ENCODE results near the gene IL17RB. TPM values are rescaled to one million over a fixed set of nuclear protein-coding genes. Genes with fewer than 3 reads are reported as not detected.

Gene IL17RB
- polyA plus RNA-seq, 3 donors, result 0.13 TPM; not detected in 2

DNA sequence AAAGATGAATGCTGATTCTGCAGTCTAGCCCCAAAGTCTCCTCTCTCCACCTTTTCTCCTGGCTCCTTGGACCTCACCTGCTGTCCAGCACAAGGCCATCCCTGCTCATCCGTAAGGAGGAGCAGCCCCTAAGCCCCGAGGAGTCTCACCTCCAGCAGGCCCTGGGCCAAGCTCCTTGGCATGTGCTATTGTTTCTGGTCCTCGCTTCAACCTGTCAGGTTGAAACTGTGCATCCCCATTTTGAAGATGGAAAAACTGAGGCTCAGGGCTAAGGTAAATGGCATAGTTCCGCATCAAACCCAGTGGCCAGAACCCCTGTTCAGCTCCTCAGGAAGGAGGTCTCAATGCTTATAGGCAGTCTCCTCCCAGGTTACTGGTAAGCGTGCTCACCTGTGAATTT lies 26.3 kb upstream of the IL17RB start:
- TF ChIP-seq, protein P1, sequence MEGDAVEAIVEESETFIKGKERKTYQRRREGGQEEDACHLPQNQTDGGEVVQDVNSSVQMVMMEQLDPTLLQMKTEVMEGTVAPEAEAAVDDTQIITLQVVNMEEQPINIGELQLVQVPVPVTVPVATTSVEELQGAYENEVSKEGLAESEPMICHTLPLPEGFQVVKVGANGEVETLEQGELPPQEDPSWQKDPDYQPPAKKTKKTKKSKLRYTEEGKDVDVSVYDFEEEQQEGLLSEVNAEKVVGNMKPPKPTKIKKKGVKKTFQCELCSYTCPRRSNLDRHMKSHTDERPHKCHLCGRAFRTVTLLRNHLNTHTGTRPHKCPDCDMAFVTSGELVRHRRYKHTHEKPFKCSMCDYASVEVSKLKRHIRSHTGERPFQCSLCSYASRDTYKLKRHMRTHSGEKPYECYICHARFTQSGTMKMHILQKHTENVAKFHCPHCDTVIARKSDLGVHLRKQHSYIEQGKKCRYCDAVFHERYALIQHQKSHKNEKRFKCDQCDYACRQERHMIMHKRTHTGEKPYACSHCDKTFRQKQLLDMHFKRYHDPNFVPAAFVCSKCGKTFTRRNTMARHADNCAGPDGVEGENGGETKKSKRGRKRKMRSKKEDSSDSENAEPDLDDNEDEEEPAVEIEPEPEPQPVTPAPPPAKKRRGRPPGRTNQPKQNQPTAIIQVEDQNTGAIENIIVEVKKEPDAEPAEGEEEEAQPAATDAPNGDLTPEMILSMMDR (IDR thresholded peaks at IDR 0.05), result no peak
- Mint-ChIP-seq H3K4me1 (no peaks in the 10 kb centered on the region), H3K9me3 (peaks cover 0 to 2% (median 0%) of the 10 kb centered on the region in 7 donors), H3K27ac (no peak overlapping the region), H3K36me3 (no peaks in the 10 kb centered on the region), H3K27me3 (ENCODE audit: low read depth in 3 of 3) (peaks cover 6 to 30% (median 20%) of the 10 kb centered on the region in 3 donors), H3K4me3 (no peak overlapping the region)
- no peaks in the 10 kb centered on the region for H3K36me3 ChIP-seq (replicated peaks in 1 of 2; ENCODE audit: control insufficient read depth in 1 of 2, insufficient read depth in 2 of 2, low read length in 2 of 2)
- H4K20me1 ChIP-seq (ENCODE audit: insufficient read depth, low read length), result no peaks in the 10 kb centered on the region
- H2AFZ ChIP-seq (ENCODE audit: insufficient read depth, low read depth, low read length, poor library complexity, severe bottlenecking), result no peak overlapping the region
- H3K9me3 ChIP-seq (replicated peaks in 1 of 2; ENCODE audit: control insufficient read depth in 1 of 2, insufficient read depth in 1 of 2, low read length in 2 of 2), result no peaks in the 10 kb centered on the region
- H3K4me3 ChIP-seq (replicated peaks in 1 of 3; ENCODE audit: low read depth in 2 of 3, low read length in 3 of 3), result no peak overlapping the region
- WGBS (ENCODE audit: insufficient coverage), result 100% methylated on average over 2 of the region's 5 CpGs
- no peak overlapping the region for H3K27ac ChIP-seq (ENCODE audit: low read depth in 1 of 2, low read length in 2 of 2)
- H3K4me1 ChIP-seq (ENCODE audit: control insufficient read depth in 1 of 2, insufficient read depth in 2 of 2, low read length in 2 of 2), result no peaks in the 10 kb centered on the region
- DNase-seq, result no peak
- no peak overlapping the region for H3K9ac ChIP-seq (ENCODE audit: insufficient read depth, low read length, poor library complexity, severe bottlenecking)
- H3K4me2 ChIP-seq (replicated peaks; ENCODE audit: extremely low read depth, low read length, poor library complexity, severe bottlenecking), result no peak overlapping the region
- intact Hi-C loops (cut with micrococcal nuclease), result no loop called here
- H3K27me3 ChIP-seq (ENCODE audit: control insufficient read depth in 2 of 2, insufficient read depth in 2 of 2, low read length in 2 of 2), result peaks cover 0 to 8% of the 10 kb centered on the region in 2 donors
- H3K79me2 ChIP-seq (ENCODE audit: insufficient read depth, low read length), result no peaks in the 10 kb centered on the region

DNA sequence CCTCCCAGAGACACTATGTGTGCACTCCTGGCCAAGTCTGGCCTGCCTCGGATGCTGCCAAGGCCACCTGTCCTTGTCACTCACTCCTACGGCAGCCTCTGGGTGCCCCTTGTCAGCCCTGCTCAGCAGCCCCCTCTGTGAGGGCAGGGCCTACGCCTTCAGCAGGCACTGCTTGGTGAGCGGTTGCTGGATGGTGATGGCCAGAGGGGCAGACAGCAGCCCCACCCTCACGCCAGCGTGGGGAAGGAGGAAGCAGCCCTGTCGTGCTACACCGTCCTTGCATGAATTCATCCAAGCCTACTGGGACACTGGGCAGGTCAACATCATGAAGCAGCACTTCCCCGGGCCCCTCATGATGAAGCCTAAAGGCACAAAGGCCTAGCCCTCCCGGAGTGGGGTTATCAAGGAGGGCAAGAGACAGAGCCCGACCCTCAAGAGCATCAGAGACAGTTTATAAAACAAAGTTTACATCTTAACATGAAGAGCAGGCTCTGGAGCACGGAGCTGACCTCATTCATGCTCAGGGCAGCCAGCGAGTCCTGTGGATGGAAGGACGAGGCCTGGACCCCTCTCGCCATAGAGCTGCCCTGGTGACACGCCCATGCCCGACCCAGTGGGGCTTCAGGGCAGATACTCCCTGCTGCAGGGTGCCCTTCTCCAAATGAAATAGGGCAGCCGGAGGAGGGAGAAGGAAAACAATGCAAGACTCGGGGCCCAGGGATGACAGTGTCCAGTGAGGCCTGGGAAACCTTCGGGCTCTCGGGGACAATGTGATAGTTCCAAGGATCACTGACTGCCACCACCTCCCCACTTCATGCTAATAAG lies 25.4 kb upstream of the IL17RB start:
- Histone ChIP-seq H3K4me2 (replicated peaks; ENCODE audit: extremely low read depth, low read length, poor library complexity, severe bottlenecking) (no peak overlapping the region), H3K27me3 (ENCODE audit: control insufficient read depth in 2 of 2, insufficient read depth in 2 of 2, low read length in 2 of 2) (peaks cover 0 to 8% of the 10 kb centered on the region in 2 donors), H3K79me2 (ENCODE audit: insufficient read depth, low read length) (no peaks in the 10 kb centered on the region), H3K9ac (ENCODE audit: insufficient read depth, low read length, poor library complexity, severe bottlenecking) (no peak overlapping the region), H3K36me3 (replicated peaks in 1 of 2; ENCODE audit: control insufficient read depth in 1 of 2, insufficient read depth in 2 of 2, low read length in 2 of 2) (no peaks in the 10 kb centered on the region), H3K4me1 (ENCODE audit: control insufficient read depth in 1 of 2, insufficient read depth in 2 of 2, low read length in 2 of 2) (no peaks in the 10 kb centered on the region), H3K4me3 (replicated peaks in 1 of 3; ENCODE audit: low read depth in 2 of 3, low read length in 3 of 3) (no peak overlapping the region), H2AFZ (ENCODE audit: insufficient read depth, low read depth, low read length, poor library complexity, severe bottlenecking) (no peak overlapping the region), H3K27ac (ENCODE audit: low read depth in 1 of 2, low read length in 2 of 2) (no peak overlapping the region), H3K9me3 (replicated peaks in 1 of 2; ENCODE audit: control insufficient read depth in 1 of 2, insufficient read depth in 1 of 2, low read length in 2 of 2) (no peaks in the 10 kb centered on the region), H4K20me1 (ENCODE audit: insufficient read depth, low read length) (no peaks in the 10 kb centered on the region)
- Mint-ChIP-seq H3K36me3 (no peaks in the 10 kb centered on the region), H3K27ac (no peak overlapping the region), H3K27me3 (ENCODE audit: low read depth in 3 of 3) (peaks cover 9 to 30% (median 20%) of the 10 kb centered on the region in 3 donors), H3K9me3 (peaks cover 0 to 2% (median 0%) of the 10 kb centered on the region in 7 donors), H3K4me3 (no peak overlapping the region), H3K4me1 (no peaks in the 10 kb centered on the region)
- no peak for DNase-seq
- TF ChIP-seq, protein P1 (IDR thresholded peaks at IDR 0.05), result no peak
- intact Hi-C loops (cut with micrococcal nuclease), result no loop called here
- WGBS (ENCODE audit: insufficient coverage), result 88% methylated on average over 12 of the region's 21 CpGs
